Nephron progenitor cell (in vitro differentiated cells): ENCODE measurements around the gene LRRN2.

Source experiments
- DNase-seq: peaks from one replicate; pipeline ENCODE4 v3.0.0; 2021
- H3K27ac Mint-ChIP-seq: 2 replicates; pipeline ENCODE4 v1.8.0; 2021; ENCODE audit warnings: mild to moderate bottlenecking, moderate library complexity, mixed read lengths
- H3K27me3 Mint-ChIP-seq: 2 replicates; pipeline ENCODE4 v1.8.0; 2021; ENCODE audit warnings: mild to moderate bottlenecking, low read depth, mixed read lengths; ENCODE audit not compliant: poor library complexity
- H3K36me3 Mint-ChIP-seq: 2 replicates; pipeline ENCODE4 v1.8.0; 2021; ENCODE audit warnings: low read depth, mixed read lengths
- H3K4me1 Mint-ChIP-seq: 2 replicates; pipeline ENCODE4 v1.8.0; 2021; ENCODE audit warnings: mixed read lengths
- H3K4me3 Mint-ChIP-seq: 2 replicates; pipeline ENCODE4 v1.8.0; 2021; ENCODE audit warnings: mild to moderate bottlenecking, moderate library complexity, mixed read lengths
- H3K9me3 Mint-ChIP-seq: 2 replicates; pipeline ENCODE4 v1.8.0; 2021; ENCODE audit warnings: mild to moderate bottlenecking, moderate library complexity, mixed read lengths
- CTCF ChIP-seq: fragments of 200-600 bp; sonication (generic); IDR thresholded peaks from 2 replicates; pipeline ENCODE4 v1.5.0; 2021; ENCODE audit warnings: antibody characterized with exemption

LRRN2 gene

DNA sequence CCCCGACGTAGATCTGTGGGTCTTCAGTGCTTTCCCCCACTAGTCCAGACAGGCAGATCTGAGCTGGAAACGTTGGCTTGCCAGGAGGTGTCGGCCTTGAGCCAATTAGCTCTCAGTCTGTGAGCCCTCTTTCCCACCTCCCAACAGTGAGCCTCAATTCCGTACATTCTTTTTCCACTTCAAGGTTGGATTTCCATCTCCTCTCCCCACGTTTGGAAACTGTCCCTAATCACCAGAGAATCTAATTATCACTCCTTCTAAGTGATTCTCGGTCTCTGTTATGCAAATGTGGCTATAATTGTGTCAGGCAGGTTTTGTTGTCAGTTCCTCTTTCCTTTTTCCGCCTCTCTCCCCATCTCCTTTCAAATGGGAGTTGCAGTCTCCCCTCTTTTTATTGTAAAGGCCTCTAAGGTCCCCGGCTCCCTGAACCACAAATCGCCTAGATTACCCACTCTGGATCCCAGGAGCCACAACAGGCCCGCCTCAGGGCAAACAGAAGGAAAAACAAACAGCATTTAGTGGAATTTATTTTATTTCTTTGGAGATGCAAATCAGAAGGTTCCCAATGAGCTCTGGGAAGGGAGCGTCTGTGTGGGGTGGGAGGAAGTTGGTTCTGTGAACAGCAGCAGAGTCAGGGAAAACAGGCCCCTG is 29.4 kb upstream of the LRRN2 start:
- peaks cover 2% of the 10 kb centered on the region for H3K9me3 Mint-ChIP-seq
- H3K36me3 Mint-ChIP-seq, result no peaks in the 10 kb centered on the region
- peak; percentile 21 for DNase-seq
- H3K27ac Mint-ChIP-seq, result no peak overlapping the region
- TF ChIP-seq CTCF, result no peak
- no peak overlapping the region for H3K4me3 Mint-ChIP-seq
- H3K4me1 Mint-ChIP-seq, result peaks cover 40% of the 10 kb centered on the region
- peaks cover 21% of the 10 kb centered on the region for H3K27me3 Mint-ChIP-seq

DNA sequence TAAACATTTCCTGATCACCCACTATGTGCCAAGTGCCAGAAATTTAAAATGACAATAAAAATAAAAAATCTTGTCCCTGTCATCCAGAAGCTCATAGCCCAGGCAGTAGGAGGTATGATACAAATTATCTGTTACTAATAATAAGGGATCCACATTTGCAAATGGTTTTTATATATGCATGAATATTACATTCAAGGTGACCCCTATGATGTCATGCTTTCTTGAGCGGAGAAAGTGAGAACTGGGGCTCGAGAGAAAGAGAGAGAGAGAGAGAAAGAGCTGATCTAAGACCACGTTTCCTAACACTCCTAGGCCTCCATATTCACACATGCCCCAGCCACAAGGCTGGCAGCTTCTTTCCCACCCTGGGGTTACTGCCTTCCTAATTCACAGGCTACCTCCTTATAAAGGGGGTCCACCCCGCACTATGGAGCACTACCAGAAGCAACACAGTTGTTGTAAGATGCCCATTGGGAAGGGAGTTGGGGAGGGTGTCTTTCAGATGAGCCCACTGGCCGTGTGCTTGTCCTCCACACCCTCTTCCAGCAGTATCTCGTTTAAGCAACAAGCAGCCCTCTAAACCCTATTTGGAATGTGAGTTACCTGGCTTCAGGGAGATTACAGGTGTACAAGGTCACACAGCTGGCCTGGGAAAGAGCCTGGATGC is 28.8 kb upstream of the LRRN2 start:
- no peak overlapping the region for H3K4me3 Mint-ChIP-seq
- no peak for TF ChIP-seq CTCF
- no peak overlapping the region for H3K27ac Mint-ChIP-seq
- DNase-seq, result no peak
- H3K27me3 Mint-ChIP-seq, result peaks cover 24% of the 10 kb centered on the region
- H3K36me3 Mint-ChIP-seq, result no peaks in the 10 kb centered on the region
- no peaks in the 10 kb centered on the region for H3K9me3 Mint-ChIP-seq
- peaks cover 40% of the 10 kb centered on the region for H3K4me1 Mint-ChIP-seq

DNA sequence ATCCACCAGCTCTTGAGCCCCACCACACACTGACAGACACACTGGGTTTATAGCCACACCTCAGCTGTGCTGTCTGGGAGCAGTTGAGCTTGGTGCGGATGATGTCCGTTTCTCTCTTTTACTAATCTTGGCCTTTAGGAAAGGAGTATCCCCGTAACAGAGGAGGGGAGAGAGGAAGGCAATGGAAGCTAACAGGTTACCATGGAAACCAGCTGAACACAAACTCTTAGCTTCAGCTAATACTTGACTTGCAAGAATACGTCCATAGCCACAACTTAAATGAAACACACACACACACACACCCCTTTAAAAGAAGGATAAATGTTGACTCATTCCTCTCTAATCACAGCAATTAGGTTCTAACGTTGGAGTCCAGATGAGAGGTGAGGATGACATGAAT is 28.0 kb upstream of the LRRN2 start:
- no peak overlapping the region for H3K4me3 Mint-ChIP-seq
- H3K36me3 Mint-ChIP-seq, result no peaks in the 10 kb centered on the region
- TF ChIP-seq CTCF, result no peak
- H3K27ac Mint-ChIP-seq, result no peak overlapping the region
- peaks cover 31% of the 10 kb centered on the region for H3K27me3 Mint-ChIP-seq
- peaks cover 40% of the 10 kb centered on the region for H3K4me1 Mint-ChIP-seq
- no peak for DNase-seq
- no peaks in the 10 kb centered on the region for H3K9me3 Mint-ChIP-seq

DNA sequence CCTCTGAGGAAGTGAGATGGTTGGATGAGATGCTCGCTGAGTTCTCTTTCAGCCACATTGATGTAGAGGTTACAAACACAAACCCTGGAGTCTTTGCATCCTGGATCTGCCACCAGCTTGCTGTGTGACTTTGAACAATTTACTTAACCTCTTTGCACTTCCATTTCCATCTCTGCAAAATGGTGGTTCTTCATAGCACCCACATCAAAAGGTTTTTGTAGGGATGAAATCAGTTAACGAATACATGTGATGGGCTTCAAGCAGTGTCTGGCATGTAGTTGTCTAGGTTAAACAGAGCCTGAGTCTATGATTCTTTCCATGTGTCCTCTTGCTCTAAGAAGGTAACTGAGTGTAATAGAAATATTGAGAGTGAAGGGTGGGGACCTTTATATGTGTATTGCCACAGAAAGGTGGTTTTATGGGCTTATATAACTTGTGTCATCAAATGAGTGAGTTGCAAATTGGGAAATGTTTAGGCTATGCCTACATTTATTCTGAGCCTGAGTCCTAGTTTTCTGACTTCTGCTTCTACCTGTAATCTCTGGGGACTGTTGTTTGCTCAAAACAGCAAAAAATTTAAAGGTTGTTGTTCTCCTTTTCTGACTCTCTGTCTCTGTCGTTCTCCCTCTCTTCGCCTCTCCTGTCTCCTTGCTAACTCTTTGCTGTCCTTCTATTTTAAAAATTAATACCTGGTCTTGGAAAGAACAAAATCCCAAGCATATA is 27.3 kb upstream of the LRRN2 start:
- no peak for DNase-seq
- Mint-ChIP-seq H3K36me3 (no peaks in the 10 kb centered on the region), H3K4me3 (no peak overlapping the region), H3K4me1 (peaks cover 41% of the 10 kb centered on the region), H3K27me3 (peaks cover 31% of the 10 kb centered on the region), H3K27ac (no peak overlapping the region), H3K9me3 (no peaks in the 10 kb centered on the region)
- TF ChIP-seq CTCF, result no peak

DNA sequence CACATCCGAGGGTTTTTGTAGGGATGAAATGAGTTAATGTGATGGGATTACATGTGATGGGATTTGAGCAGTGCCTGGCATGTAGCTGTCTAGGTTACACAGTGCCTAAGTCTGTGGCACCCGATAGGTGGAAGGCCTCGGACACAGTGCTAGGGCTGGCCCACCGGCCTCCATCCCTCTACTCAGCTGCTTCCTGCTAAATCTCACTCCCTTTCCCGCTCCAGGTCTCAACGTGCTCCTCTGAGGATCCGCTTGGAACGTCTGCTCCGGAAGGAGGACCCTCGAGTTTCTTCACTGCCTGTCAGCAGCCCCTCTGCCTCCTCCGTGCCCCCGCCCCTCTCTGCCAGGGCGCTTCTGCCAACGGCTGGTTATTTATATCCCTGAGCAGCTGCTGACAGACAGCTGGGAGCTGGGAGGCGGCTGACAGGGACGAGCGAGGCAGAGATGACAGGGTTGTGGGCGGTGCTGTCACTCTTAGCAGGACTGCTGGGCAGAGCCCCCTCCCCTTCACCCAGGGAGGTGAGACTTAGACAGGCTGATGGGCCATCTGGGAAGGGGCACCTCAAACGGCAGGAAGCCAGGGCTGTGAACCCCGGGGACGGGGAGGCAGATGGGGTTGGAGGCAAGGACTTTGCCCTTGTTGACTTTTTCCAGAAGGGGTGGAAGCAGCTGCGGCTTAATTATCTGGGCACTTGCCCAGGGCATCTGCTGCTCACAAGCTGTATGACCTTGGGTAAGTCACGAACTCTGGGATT is 26.6 kb upstream of the LRRN2 start:
- TF ChIP-seq CTCF, result no peak
- H3K27me3 Mint-ChIP-seq, result peaks cover 35% of the 10 kb centered on the region
- no peaks in the 10 kb centered on the region for H3K36me3 Mint-ChIP-seq
- H3K27ac Mint-ChIP-seq, result no peak overlapping the region
- DNase-seq, result peak; percentile 45
- H3K4me1 Mint-ChIP-seq, result peaks cover 48% of the 10 kb centered on the region
- H3K9me3 Mint-ChIP-seq, result no peaks in the 10 kb centered on the region
- no peak overlapping the region for H3K4me3 Mint-ChIP-seq
